ENCODE data around the gene BLMH.

The BLMH gene

GRCh38 chr17:30278032-30278431, 13.7 kb downstream of the BLMH start:
- Histone ChIP-seq H3K27me3 (ENCODE audit: insufficient read depth, low read length, poor library complexity, severe bottlenecking) (no peaks in the 10 kb centered on the region), H3F3A (ENCODE audit: low read depth) (no peaks in the 10 kb centered on the region), H3K9me3 (ENCODE audit: insufficient read depth, low read depth, low read length) (no peaks in the 10 kb centered on the region), H3K9ac (ENCODE audit: low read depth, low read length, poor library complexity, severe bottlenecking) (no peak overlapping the region), H3K4me3 (ENCODE audit: low read length, poor library complexity, severe bottlenecking) (no peak overlapping the region), H3K36me3 (ENCODE audit: insufficient read depth, low read length) (peaks cover 55% of the 10 kb centered on the region; the same call in 1 of the 2 replicates), H3K9me2 (replicated peaks; ENCODE audit: low read depth, low read length) (no peaks in the 10 kb centered on the region), H4K20me1 (ENCODE audit: insufficient read depth, low read length, poor library complexity, severe bottlenecking) (no peaks in the 10 kb centered on the region), H3K79me2 (ENCODE audit: insufficient read depth, low read length) (no peaks in the 10 kb centered on the region), H3K4me2 (ENCODE audit: low read depth, low read length, poor library complexity, severe bottlenecking) (no peak overlapping the region), H3K4me1 (ENCODE audit: insufficient read depth, low read length, poor library complexity, severe bottlenecking) (no peaks in the 10 kb centered on the region), H2AFZ (ENCODE audit: low read length) (no peak overlapping the region)
- peak; percentile 71 for TF ChIP-seq CTCF (conservative IDR thresholded peaks at IDR 0.05; ENCODE audit: low read length)
- no peak for TF ChIP-seq EZH2phosphoT487 (IDR thresholded peaks at IDR 0.05; ENCODE audit: borderline replicate concordance)

GRCh38 chr17:30275911-30276310, 15.8 kb downstream of the BLMH start:
- H3K4me2 ChIP-seq (ENCODE audit: low read depth, low read length, poor library complexity, severe bottlenecking), result no peak overlapping the region
- H3F3A ChIP-seq (ENCODE audit: low read depth), result no peaks in the 10 kb centered on the region
- no peaks in the 10 kb centered on the region for H3K9me3 ChIP-seq (ENCODE audit: insufficient read depth, low read depth, low read length)
- H2AFZ ChIP-seq (ENCODE audit: low read length), result no peak overlapping the region
- no peaks in the 10 kb centered on the region for H4K20me1 ChIP-seq (ENCODE audit: insufficient read depth, low read length, poor library complexity, severe bottlenecking)
- no peaks in the 10 kb centered on the region for H3K27me3 ChIP-seq (ENCODE audit: insufficient read depth, low read length, poor library complexity, severe bottlenecking)
- no peaks in the 10 kb centered on the region for H3K4me1 ChIP-seq (ENCODE audit: insufficient read depth, low read length, poor library complexity, severe bottlenecking)
- H3K79me2 ChIP-seq (ENCODE audit: insufficient read depth, low read length), result no peaks in the 10 kb centered on the region
- no peaks in the 10 kb centered on the region for H3K9me2 ChIP-seq (replicated peaks; ENCODE audit: low read depth, low read length)
- H3K9ac ChIP-seq (ENCODE audit: low read depth, low read length, poor library complexity, severe bottlenecking), result no peak overlapping the region
- H3K36me3 ChIP-seq (ENCODE audit: insufficient read depth, low read length), result peaks cover 63% of the 10 kb centered on the region; the same call in 1 of the 2 replicates
- no peak overlapping the region for H3K4me3 ChIP-seq (ENCODE audit: low read length, poor library complexity, severe bottlenecking)
- no peak for TF ChIP-seq EZH2phosphoT487 (IDR thresholded peaks at IDR 0.05; ENCODE audit: borderline replicate concordance)
- no peak for TF ChIP-seq CTCF (conservative IDR thresholded peaks at IDR 0.05; ENCODE audit: low read length)

- Histone ChIP-seq H3K4me1 (ENCODE audit: insufficient read depth, low read length, poor library complexity, severe bottlenecking) (no peaks in the 10 kb centered on the region), H3K27me3 (ENCODE audit: insufficient read depth, low read length, poor library complexity, severe bottlenecking) (no peaks in the 10 kb centered on the region), H4K20me1 (ENCODE audit: insufficient read depth, low read length, poor library complexity, severe bottlenecking) (no peaks in the 10 kb centered on the region), H3K4me2 (ENCODE audit: low read depth, low read length, poor library complexity, severe bottlenecking) (no peak overlapping the region), H3K9me3 (ENCODE audit: insufficient read depth, low read depth, low read length) (no peaks in the 10 kb centered on the region), H3K9ac (ENCODE audit: low read depth, low read length, poor library complexity, severe bottlenecking) (no peak overlapping the region), H3F3A (ENCODE audit: low read depth) (no peaks in the 10 kb centered on the region), H3K36me3 (ENCODE audit: insufficient read depth, low read length) (peaks cover 62% of the 10 kb centered on the region; the same call in 1 of the 2 replicates), H2AFZ (ENCODE audit: low read length) (no peak overlapping the region), H3K9me2 (replicated peaks; ENCODE audit: low read depth, low read length) (no peaks in the 10 kb centered on the region), H3K79me2 (ENCODE audit: insufficient read depth, low read length) (no peaks in the 10 kb centered on the region), H3K4me3 (ENCODE audit: low read length, poor library complexity, severe bottlenecking) (no peak overlapping the region)
- no peak for TF ChIP-seq CTCF (conservative IDR thresholded peaks at IDR 0.05; ENCODE audit: low read length)
- TF ChIP-seq EZH2phosphoT487 (IDR thresholded peaks at IDR 0.05; ENCODE audit: borderline replicate concordance), result no peak
These were observed 16.9 kb downstream of the BLMH start for GRCh38 chr17:30274887-30275286.
